NCI-H345 treated with DMSO at 0.1 percent for 48 hours (cell line): ENCODE data around the gene TMEM203.

Experiments
- DNase-seq: peaks from one replicate; lab custom pipeline; 2025; ENCODE audit not compliant: unreplicated experiment; lab: John Stamatoyannopoulos, UW

Gene TMEM203

GRCh38 chr9:137167747-137168572 lies 37.5 kb downstream of the TMEM203 start:
- no peak for DNase-seq

DNA sequence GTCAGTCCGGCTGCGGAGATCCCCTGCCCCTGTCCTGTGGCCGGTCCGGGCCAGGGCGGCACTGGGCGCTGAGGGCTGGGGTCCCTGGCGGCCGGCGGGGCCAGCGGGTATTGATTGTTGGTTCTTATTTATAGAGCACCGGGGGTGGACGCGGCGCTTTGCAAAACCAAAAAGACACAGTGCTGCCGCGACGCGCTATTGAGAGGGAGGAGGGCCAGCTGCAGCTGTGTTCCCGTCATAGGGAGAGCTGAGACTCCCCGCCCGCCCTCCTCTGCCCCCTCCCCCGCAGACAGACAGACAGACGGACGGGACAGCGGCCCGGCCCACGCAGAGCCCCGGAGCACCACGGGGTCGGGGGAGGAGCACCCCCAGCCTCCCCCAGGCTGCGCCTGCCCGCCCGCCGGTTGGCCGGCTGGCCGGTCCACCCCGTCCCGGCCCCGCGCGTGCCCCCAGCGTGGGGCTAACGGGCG lies 38.1 kb downstream of the TMEM203 start:
- DNase-seq, result peak; percentile 6

- no peak for DNase-seq
Measured at GRCh38 chr9:137166380-137167229, 38.8 kb downstream of the TMEM203 start.

DNA sequence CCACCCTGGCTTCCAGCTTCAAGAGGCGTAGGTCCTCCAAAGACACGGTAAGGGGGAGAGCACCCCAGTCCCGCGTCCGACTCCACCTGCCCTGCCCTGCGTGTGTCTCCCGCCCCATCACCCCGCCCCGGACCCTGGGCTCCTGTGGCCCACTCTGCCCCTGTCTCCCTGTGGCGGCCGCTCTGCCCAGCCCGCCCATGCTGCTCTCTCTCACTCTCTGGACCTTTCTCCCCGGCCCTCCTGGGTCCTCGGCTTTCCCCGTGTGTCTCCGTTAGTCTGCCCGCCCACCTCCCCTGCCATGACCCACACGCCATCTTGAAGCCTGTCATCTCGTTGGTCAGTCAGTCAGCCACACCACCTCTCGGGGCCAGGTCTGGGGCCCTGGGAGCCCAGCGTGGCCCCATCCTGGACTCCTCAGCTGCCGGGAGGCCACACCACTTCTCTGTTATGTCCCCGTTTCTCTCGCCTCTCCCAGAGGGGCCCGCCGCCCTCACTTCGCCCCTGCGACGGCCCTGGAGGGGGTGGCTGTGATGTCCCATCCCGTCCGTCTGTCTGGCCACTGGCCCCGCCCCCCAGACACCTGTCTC lies 40.1 kb downstream of the TMEM203 start:
- DNase-seq, result no peak

DNA sequence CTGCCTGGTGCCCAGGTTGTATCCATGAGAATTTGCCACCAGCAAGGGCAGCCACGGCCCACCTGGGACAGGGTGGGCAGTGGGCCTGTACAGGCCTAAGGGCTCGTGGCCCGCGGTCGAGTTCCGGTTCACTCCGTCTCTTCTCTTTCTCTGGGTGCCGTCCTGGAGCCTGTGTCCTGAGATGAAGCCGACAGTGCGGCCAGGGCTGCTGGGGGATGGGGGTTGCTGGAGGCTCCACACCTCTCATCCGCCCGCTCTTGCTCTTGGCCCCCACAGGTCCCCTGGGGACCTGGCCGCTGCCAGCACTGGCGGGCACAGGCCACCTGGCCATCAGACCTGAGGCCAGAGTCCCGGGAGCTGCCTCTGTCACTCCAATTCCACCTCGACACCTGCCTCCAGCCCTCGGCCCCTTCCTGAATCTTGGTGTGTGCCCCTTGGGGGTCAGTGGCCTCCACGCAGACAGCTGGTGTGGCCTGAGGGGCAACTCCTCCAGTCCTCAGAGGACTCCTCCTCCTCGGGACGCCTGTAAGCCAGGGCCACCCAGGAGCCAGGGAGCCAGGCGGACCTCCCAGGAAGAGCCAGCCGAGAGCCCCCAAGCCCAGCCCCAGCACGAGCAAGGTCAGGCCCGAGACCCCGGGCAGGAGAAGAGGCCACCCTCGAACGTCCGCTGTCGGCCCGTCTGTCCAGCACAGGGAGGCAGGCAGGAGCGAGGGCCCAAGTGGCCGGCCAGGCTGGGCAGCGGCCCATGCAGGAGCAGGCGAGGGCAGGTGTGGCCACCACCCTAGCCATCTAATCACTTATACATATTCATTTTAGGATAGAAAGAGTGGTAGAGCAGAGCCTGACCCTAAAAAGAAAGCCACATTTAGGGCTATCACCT lies 40.8 kb downstream of the TMEM203 start:
- DNase-seq, result no peak

DNA sequence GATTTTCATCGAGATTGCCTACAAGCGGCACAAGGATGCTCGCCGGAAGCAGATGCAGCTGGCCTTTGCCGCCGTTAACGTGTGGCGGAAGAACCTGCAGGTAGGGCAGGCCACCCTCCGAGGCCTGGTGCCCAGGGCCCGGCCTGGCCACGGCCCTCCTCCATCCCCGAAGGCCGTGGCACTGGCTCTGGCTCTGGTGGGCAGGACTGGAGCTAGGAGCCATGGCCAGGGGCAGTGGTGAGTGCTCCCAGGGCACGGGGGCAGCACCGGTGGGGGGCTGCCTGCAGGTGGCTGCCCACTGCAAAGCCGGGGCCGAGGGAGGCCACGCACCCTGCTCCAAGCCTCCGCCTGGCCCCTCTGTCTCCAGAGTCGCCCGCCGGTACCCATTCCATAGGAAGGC lies 41.6 kb downstream of the TMEM203 start:
- DNase-seq, result no peak

- DNase-seq, result no peak
Measured at GRCh38 chr9:137163365-137163715, 42.1 kb downstream of the TMEM203 start.

- DNase-seq, result no peak
Measured at GRCh38 chr9:137162505-137163364, 42.7 kb downstream of the TMEM203 start.

DNA sequence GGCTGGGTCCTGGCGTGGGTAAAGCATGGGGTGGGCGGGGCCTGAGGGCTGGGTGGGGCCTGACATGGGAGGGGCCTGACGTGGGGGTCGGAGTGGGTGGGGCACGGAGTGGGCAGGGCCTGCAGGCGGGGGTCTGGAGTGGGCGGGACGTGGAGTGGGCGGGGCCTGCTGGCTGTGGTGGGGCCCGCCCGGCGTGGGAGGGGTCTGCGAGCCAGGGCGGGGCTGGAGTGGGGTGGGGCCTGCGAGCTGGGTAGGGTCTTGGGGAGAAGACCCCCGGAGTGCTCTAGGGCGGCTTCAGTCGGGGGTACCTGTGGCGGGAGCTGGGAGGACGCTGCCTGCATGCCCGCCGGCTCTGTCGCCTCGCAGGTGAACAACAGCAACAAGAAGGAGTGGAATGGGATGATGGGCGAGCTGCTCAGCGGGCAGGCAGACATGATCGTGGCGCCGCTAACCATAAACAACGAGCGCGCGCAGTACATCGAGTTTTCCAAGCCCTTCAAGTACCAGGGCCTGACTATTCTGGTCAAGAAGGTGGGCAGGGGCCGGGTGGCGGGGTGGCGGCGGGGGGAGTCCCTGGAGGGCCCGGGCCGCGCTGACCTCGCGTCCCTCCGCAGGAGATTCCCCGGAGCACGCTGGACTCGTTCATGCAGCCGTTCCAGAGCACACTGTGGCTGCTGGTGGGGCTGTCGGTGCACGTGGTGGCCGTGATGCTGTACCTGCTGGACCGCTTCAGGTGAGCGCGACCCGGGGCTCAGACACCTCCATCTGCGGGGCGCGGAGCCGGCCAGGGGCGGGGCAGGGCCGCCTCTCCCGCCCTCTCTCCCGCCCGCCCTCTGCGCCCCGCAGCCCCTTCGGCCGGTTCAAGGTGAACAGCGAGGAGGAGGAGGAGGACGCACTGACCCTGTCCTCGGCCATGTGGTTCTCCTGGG lies 43.6 kb downstream of the TMEM203 start:
- DNase-seq, result no peak

DNA sequence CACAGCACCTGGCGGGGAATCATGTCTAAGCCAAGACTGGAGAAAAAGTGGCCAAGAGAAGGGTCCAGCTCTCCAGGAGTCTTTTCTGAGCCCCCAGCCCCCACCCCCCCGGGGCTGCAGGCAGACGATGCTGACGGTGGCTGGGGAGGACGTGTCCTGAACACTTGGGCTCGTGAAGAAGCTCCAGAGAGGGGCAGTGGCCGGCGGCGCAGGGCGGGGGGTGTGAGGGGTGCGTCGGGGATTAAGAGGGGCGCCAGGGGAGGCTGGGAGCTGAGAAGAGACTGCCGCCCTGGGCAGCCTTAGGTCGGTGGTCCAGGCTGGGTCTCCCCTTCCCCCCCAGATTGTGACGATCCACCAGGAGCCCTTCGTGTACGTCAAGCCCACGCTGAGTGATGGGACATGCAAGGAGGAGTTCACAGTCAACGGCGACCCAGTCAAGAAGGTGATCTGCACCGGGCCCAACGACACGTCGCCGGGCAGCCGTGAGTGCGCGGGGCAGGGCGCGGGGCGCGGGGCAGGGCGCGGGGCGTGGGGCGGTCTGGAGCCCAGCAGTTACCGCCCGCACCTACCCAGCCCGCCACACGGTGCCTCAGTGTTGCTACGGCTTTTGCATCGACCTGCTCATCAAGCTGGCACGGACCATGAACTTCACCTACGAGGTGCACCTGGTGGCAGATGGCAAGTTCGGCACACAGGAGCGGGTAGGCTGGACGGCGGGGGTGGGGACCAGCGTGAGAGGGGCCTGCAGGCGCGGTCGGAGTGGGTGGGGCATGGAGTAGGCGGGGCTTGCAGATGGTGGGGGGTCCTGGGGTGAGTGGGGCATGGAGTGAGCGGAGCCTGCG lies 44.5 kb downstream of the TMEM203 start:
- peak; percentile 50 for DNase-seq

DNA sequence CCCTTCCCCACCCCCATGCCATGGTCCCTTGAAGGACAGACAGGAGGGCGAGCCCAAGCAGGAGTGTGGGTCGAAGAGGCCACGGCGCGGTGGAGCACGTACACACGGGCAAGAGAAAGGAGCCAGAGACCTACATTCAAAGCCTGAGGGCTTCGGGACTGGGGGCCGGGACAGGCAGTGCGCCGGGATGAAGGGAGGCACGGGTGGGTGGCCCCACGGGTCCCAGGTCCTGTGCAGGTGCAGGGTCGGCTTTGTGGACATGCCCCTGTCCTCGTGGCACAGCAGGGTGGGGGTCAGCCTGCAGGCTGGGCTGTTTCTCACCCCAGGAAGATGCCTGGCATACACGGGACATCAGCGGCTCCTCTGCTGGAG lies 45.4 kb downstream of the TMEM203 start:
- no peak for DNase-seq

GRCh38 chr9:137159105-137160053 lies 46.1 kb downstream of the TMEM203 start:
- no peak for DNase-seq

DNA sequence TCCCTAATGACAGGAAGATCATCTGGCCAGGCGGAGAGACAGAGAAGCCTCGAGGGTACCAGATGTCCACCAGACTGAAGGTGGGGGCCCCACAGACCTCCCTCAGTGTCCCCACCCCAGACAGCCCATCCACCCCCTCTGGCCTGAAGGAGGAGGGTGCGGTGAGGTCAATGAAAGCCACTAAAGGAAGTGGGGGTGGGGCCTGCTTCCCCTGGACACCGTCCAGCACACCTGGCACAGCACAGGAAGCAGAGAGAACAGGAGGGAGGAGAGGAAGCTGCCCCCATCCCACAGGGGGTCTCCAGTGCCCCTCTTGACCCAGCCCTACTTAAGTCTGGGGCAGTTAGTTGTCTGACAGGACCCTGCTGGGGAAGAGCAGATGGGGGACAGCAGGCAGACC lies 46.8 kb downstream of the TMEM203 start:
- no peak for DNase-seq

GRCh38 chr9:137157618-137158415 lies 47.6 kb downstream of the TMEM203 start:
- DNase-seq, result no peak

- no peak for DNase-seq
Measured at GRCh38 chr9:137156567-137157375, 48.7 kb downstream of the TMEM203 start.
